ENCODE data around the gene CSF2. TPM values are rescaled to one million over a fixed set of nuclear protein-coding genes. Genes with fewer than 3 reads are reported as not detected.

Gene CSF2
- total and polyA plus RNA-seq, 2 donors (not counting 1 experiment from before 2014, with no cell fraction given), result not detected

GRCh38 chr5:132110930-132111329 lies 37.3 kb downstream of the CSF2 start:
- H3K4me2 ChIP-seq (replicated peaks; ENCODE audit: low read depth, low read length, poor library complexity, severe bottlenecking), result no peak overlapping the region
- Mint-ChIP-seq H3K4me3 (no peak overlapping the region), H3K27me3 (no peaks in the 10 kb centered on the region), H3K9me3 (ENCODE audit: insufficient read depth) (no peaks in the 10 kb centered on the region), H3K4me1 (peaks cover 19% of the 10 kb centered on the region), H3K27ac (no peak overlapping the region)
- H3K9ac ChIP-seq (ENCODE audit: low read length), result no peak overlapping the region
- no peak for DNase-seq
- ChIA-PET CTCF (interaction anchor here (1.1 to 1.2 kb wide), 2 partner anchors 9 to 46 kb away, joined by 3 read pairs; no protein-coding TSS in a partner anchor), POLR2A (interaction anchor here (0.6 kb wide), 1 partner anchor 246 kb away, joined by 4 read pairs; no protein-coding TSS in a partner anchor)
- no peaks in the 10 kb centered on the region for H3K27me3 ChIP-seq (replicated peaks in 1 of 4; ENCODE audit: control extremely low read depth in 1 of 4, control insufficient read depth in 3 of 4, insufficient read depth in 4 of 4, low read length in 3 of 4)
- no peak for TF ChIP-seq CTCF (IDR thresholded peaks at IDR 0.05)
- TF ChIP-seq EZH2 (IDR thresholded peaks at IDR 0.05; ENCODE audit: borderline replicate concordance, insufficient read depth, low read depth, low read length, poor library complexity, severe bottlenecking), result no peak
- H4K20me1 ChIP-seq (ENCODE audit: control insufficient read depth, insufficient read depth, low read length, poor library complexity, severe bottlenecking), result no peaks in the 10 kb centered on the region
- no peak overlapping the region for H3K27ac ChIP-seq (ENCODE audit: low read length in 2 of 2)
- peaks cover 3% of the 10 kb centered on the region in 2 donors for H3K4me1 ChIP-seq (ENCODE audit: control insufficient read depth in 2 of 2, insufficient read depth in 2 of 2, low read length in 2 of 2)
- no peaks in the 10 kb centered on the region for H3K36me3 ChIP-seq (replicated peaks in 1 of 2; ENCODE audit: control extremely low read depth in 1 of 2, control insufficient read depth in 1 of 2, extremely low read depth in 1 of 2, insufficient read depth in 2 of 2, low read length in 1 of 2)
- H3K9me3 ChIP-seq (ENCODE audit: control extremely low read depth in 1 of 3, control insufficient read depth in 2 of 3, insufficient read depth in 1 of 3, low read length in 2 of 3), result peaks cover 0 to 5% (median 3%) of the 10 kb centered on the region in 3 donors
- no peak overlapping the region for H3K4me3 ChIP-seq (ENCODE audit: control extremely low read depth in 1 of 5, extremely low read depth in 1 of 5, insufficient read depth in 1 of 5, low read depth in 2 of 5, low read length in 4 of 5)
- no peak for ATAC-seq (ENCODE audit: low read depth)
- H2AFZ ChIP-seq (ENCODE audit: insufficient read depth, low read depth, low read length, poor library complexity, severe bottlenecking), result no peak overlapping the region
- intact Hi-C loops (cut with micrococcal nuclease), result no loop called here
- no peaks in the 10 kb centered on the region for H3K79me2 ChIP-seq (ENCODE audit: control insufficient read depth, insufficient read depth, low read length)

GRCh38 chr5:132112111-132112510 lies 38.5 kb downstream of the CSF2 start:
- Mint-ChIP-seq H3K9me3 (ENCODE audit: insufficient read depth) (no peaks in the 10 kb centered on the region), H3K27me3 (no peaks in the 10 kb centered on the region), H3K27ac (no peak overlapping the region), H3K4me1 (peaks cover 14% of the 10 kb centered on the region), H3K4me3 (no peak overlapping the region)
- Histone ChIP-seq H4K20me1 (ENCODE audit: control insufficient read depth, insufficient read depth, low read length, poor library complexity, severe bottlenecking) (no peaks in the 10 kb centered on the region), H3K4me1 (ENCODE audit: control insufficient read depth in 2 of 2, insufficient read depth in 2 of 2, low read length in 2 of 2) (peaks cover 3 to 5% of the 10 kb centered on the region in 2 donors), H3K79me2 (ENCODE audit: control insufficient read depth, insufficient read depth, low read length) (no peaks in the 10 kb centered on the region), H3K36me3 (replicated peaks in 1 of 2; ENCODE audit: control extremely low read depth in 1 of 2, control insufficient read depth in 1 of 2, extremely low read depth in 1 of 2, insufficient read depth in 2 of 2, low read length in 1 of 2) (no peaks in the 10 kb centered on the region), H3K27ac (ENCODE audit: low read length in 2 of 2) (no peak overlapping the region), H3K4me3 (ENCODE audit: control extremely low read depth in 1 of 5, extremely low read depth in 1 of 5, insufficient read depth in 1 of 5, low read depth in 2 of 5, low read length in 4 of 5) (no peak overlapping the region), H3K9ac (ENCODE audit: low read length) (no peak overlapping the region), H3K9me3 (ENCODE audit: control extremely low read depth in 1 of 3, control insufficient read depth in 2 of 3, insufficient read depth in 1 of 3, low read length in 2 of 3) (peaks cover 0 to 5% (median 3%) of the 10 kb centered on the region in 3 donors), H3K27me3 (replicated peaks in 1 of 4; ENCODE audit: control extremely low read depth in 1 of 4, control insufficient read depth in 3 of 4, insufficient read depth in 4 of 4, low read length in 3 of 4) (no peaks in the 10 kb centered on the region), H2AFZ (ENCODE audit: insufficient read depth, low read depth, low read length, poor library complexity, severe bottlenecking) (no peak overlapping the region), H3K4me2 (replicated peaks; ENCODE audit: low read depth, low read length, poor library complexity, severe bottlenecking) (no peak overlapping the region)
- DNase-seq (no peak), ATAC-seq (ENCODE audit: low read depth) (no peak)
- intact Hi-C loops (cut with micrococcal nuclease), result no loop called here
- no CpG with 5 or more reads among the region's 3 CpGs for WGBS (ENCODE audit: insufficient coverage)
- POLR2A ChIA-PET, result no interaction called here
- TF ChIP-seq CTCF (IDR thresholded peaks at IDR 0.05) (no peak), EZH2 (IDR thresholded peaks at IDR 0.05; ENCODE audit: borderline replicate concordance, insufficient read depth, low read depth, low read length, poor library complexity, severe bottlenecking) (no peak)
- CTCF ChIA-PET, result no interaction called here

Measured in B cell (primary cell).